Heart right ventricle (tissue), 16 donors: ENCODE measurements around the gene KRI1. TPM values are rescaled to one million over a fixed set of nuclear protein-coding genes. Genes with fewer than 3 reads are reported as not detected.

Source experiments
- ATAC-seq, 8 donors: fragments of 200-7000 bp; cut with Tn5 transposase; one replicate each; pipeline ENCODE4 v1.9.1; 2020; ENCODE audit warnings: mild to moderate bottlenecking in 8 of 8, moderate library complexity in 8 of 8, moderate number of reproducible peaks in 1 of 8
- DNase-seq, 2 donors: peaks; one replicate each; pipeline ENCODE4 v3.0.0-alpha.2; 2020
- H3K27ac ChIP-seq, 10 donors: fragments of 200-600 bp; sonication (generic) in 2 of 10; one replicate each; pipeline versions ENCODE4 v1.5.0 to v1.8.0; 2020 to 2022; ENCODE audit warnings: mild to moderate bottlenecking in 3 of 10
- H3K27me3 ChIP-seq, 7 donors: fragments of 200-600 bp; one replicate each; pipeline ENCODE4 v1.8.0; 2021 to 2022; ENCODE audit warnings: mild to moderate bottlenecking in 2 of 7
- H3K36me3 ChIP-seq, 9 donors: fragments of 200-600 bp; sonication (generic) in 1 of 9; one replicate each; pipeline versions ENCODE4 v1.5.0 to v1.8.0; 2020 to 2022; ENCODE audit warnings: mild to moderate bottlenecking in 2 of 9
- H3K4me1 ChIP-seq, 9 donors: fragments of 200-600 bp; sonication (generic) in 1 of 9; one replicate each; pipeline versions ENCODE4 v1.5.0 to v1.8.0; 2020 to 2022; ENCODE audit warnings: mild to moderate bottlenecking in 4 of 9
- H3K4me3 ChIP-seq, 10 donors: fragments of 200-600 bp; sonication (generic) in 2 of 10; one replicate each; pipeline versions ENCODE4 v1.5.0 to v1.8.0; 2020 to 2022; ENCODE audit warnings: mild to moderate bottlenecking in 7 of 10, moderate library complexity in 2 of 10
- H3K9me3 ChIP-seq, 11 donors: fragments of 200-600 bp in 10 of 11; sonication (generic) in 2 of 11; one replicate each; pipeline versions ENCODE4 v1.5.0 to v1.8.0; 2013 to 2022; ENCODE audit warnings: mild to moderate bottlenecking in 2 of 11, control low read depth in 1 of 11, moderate library complexity in 1 of 11
- CTCF ChIP-seq, 9 donors: fragments of 200-600 bp; sonication (generic) in 2 of 9; IDR thresholded peaks; one replicate each; pipeline versions ENCODE4 v1.5.0 to v1.8.0; 2021 to 2022; ENCODE audit warnings: antibody characterized with exemption in 9 of 9, mild to moderate bottlenecking in 5 of 9, moderate library complexity in 1 of 9
- WGBS, 2 donors: extraction: QIAGEN DNeasy Blood & Tissue Kit; methylation state at CpG; one replicate each; pipeline ENCODE4 v1.1.7; 2013; ENCODE audit warnings: inconsistent platforms in 1 of 2; 5-methylcytosine and 5-hydroxymethylcytosine counted together
- intact Hi-C, 10 donors: fragments of 100-400 bp; cut with DNase I; formaldehyde crosslinking; loops; one replicate each; pipeline versions ENCODE4 v1.11.1 to v1.14.2; 2022
- polyA plus RNA-seq, 2 donors: library from polyadenylated mRNA; stranded (reverse); fragments of 200-250 nt; gene quantifications; one replicate each; pipeline ENCODE4 v1.2.3, GENCODE V29; 2013
- total RNA-seq, 10 donors: library from RNA; stranded (reverse); fragmentation: NEBNext Ultra II Directional in 3 of 10; extraction: Animal tissue kit (Norgen Biotek cat#: 25700) in 3 of 10; gene quantifications; one replicate each; pipeline versions ENCODE4 v1.2.1 to v1.2.4, GENCODE V29; 2021 to 2023
- donor health status: Arrhythmogenic right ventricular cardiomyopathy.
- donor health status: ischemic (EF 13 %, LVEDD 7.1; RV severe dilation, severe dysfunction).
- donor health status: healthy with polysubstance abuse.
- donor health status: DM: no; HTN: yes; CAD: no.
- donor health status: DM: no; HTN: no; CAD: no.
- donor health status: ischemic (EF 25% LVEDD 6.9; RV normal size, moderate dysfunction).
- donor health status: ischemic (EF 25% LVEDD 5.7; RV mildly dilated, moderate dysfunction).
- donor health status: healthy.
- donor health status: DM: yes; HTN: yes; CAD: no.
- donor health status: Ischemic cardiomyopathy.
- donor health status: ischemic (EF 35%, LVEDD 5.7; RV mildly dilated, moderate dysfunction).
- donor health status: nonischemic (EF 11% LVEDD 7.7; RV severe dilation, severe dysfunction).
- donor health status: DM: yes; HTN: yes; CAD: no.
- donor health status: PGD.
- donor health status: ischemic (EF 29% LVEDD 5.4; RV normal size, mild dysfunction).
- donor health status: nonischemic (EF 23%, LVEDD 6.1; RV moderate dilation, normal function).

KRI1 gene
- total and polyA plus RNA-seq, 12 donors = 8.4 to 17.5 (median 10.7) TPM

- Histone ChIP-seq H3K4me3 (no peak overlapping the region), H3K36me3 (no peaks in the 10 kb centered on the region), H3K27me3 (peaks cover 0 to 6% (median 0%) of the 10 kb centered on the region in 7 donors), H3K9me3 (no peaks in the 10 kb centered on the region), H3K4me1 (no peaks in the 10 kb centered on the region), H3K27ac (no peak overlapping the region)
- ATAC-seq (no peak), DNase-seq (no peak)
- TF ChIP-seq CTCF (IDR thresholded peaks at IDR 0.05) = no peak
- intact Hi-C loops = loop anchor here in 1 of 10 donors (1.0 kb wide), 1 partner anchor 31 kb away; no protein-coding TSS in a partner anchor
- 92 to 97% methylated on average over 7 of the region's 7 CpGs for WGBS, 2 donors
Measured at GRCh38 chr19:10525636-10526035, 40.2 kb downstream of the KRI1 start.

- Histone ChIP-seq H3K27ac (no peak overlapping the region), H3K36me3 (no peaks in the 10 kb centered on the region)
Measured at GRCh38 chr19:10523135-10523636, 42.6 kb downstream of the KRI1 start.

GRCh38 chr19:10521461-10522171 lies 44.2 kb downstream of the KRI1 start:
- no peak for TF ChIP-seq CTCF (IDR thresholded peaks at IDR 0.05)
- Histone ChIP-seq H3K27me3 (peaks cover 0 to 46% (median 37%) of the 10 kb centered on the region in 7 donors), H3K4me3 (no peak overlapping the region), H3K27ac (no peak overlapping the region), H3K36me3 (no peaks in the 10 kb centered on the region), H3K4me1 (peaks cover 7 to 27% (median 23%) of the 10 kb centered on the region in 9 donors), H3K9me3 (no peaks in the 10 kb centered on the region)
- intact Hi-C loops = no loop called here
- ATAC-seq (no peak), DNase-seq (no peak)
- 78 to 84% methylated on average over 13 of the region's 13 CpGs for WGBS, 2 donors

More at GRCh38 chr19:10523135-10523636, 42.6 kb downstream of the KRI1 start:
- Histone ChIP-seq H3K4me3 (no peak overlapping the region), H3K9me3 (no peaks in the 10 kb centered on the region), H3K27me3 (peaks cover 0 to 30% (median 21%) of the 10 kb centered on the region in 7 donors), H3K4me1 (peaks cover 0 to 11% (median 8%) of the 10 kb centered on the region in 9 donors)
- intact Hi-C loops = no loop called here
- DNase-seq (no peak), ATAC-seq (no peak)
- 81 to 83% methylated on average over 3 of the region's 3 CpGs for WGBS, 2 donors
- no peak for TF ChIP-seq CTCF (IDR thresholded peaks at IDR 0.05)

GRCh38 chr19:10520652-10521318 lies 45.0 kb downstream of the KRI1 start:
- ATAC-seq = no peak
- WGBS, 2 donors = 84 to 86% methylated on average over 15 of the region's 15 CpGs

More at GRCh38 chr19:10520652-10521318, 45.0 kb downstream of the KRI1 start:
- peaks cover 7 to 28% (median 23%) of the 10 kb centered on the region in 9 donors for H3K4me1 ChIP-seq
- H3K27me3 ChIP-seq = peaks cover 0 to 54% (median 45%) of the 10 kb centered on the region in 7 donors
- TF ChIP-seq CTCF (IDR thresholded peaks at IDR 0.05) = no peak
- H3K36me3 ChIP-seq = no peaks in the 10 kb centered on the region
- no peak overlapping the region for H3K4me3 ChIP-seq
- no peaks in the 10 kb centered on the region for H3K9me3 ChIP-seq
- no peak overlapping the region for H3K27ac ChIP-seq
- intact Hi-C loops = no loop called here
- no peak for DNase-seq
